ENCODE data around the gene HEATR5A. TPM values are rescaled to one million over a fixed set of nuclear protein-coding genes. Genes with fewer than 3 reads are reported as not detected.

The HEATR5A gene
- total and polyA plus RNA-seq, 10 of the 15 experiments (the other 5 are each of a cell fraction or from before 2014, with no cell fraction given): 5.1 to 37.1 (median 13.8) TPM

DNA sequence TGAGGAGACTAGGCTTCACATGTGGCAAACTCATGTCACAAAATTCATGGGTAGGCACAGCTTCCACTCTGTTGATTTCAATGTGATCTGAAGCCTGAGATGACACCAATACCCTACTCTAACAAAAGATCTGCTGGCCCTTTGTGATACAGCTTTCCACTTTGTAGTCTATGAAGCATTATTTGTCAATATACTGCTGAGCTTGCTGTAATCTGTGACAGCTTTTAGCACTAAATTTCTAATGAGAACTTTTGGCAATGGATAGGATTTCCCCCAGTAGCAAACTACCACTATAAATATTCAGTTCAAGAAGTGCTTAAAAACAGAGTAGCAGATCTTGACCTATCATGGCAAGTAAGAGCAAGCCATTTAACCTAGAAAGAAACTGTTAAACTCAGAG is 5.6 kb upstream of the HEATR5A start:
- ATAC-seq: no peak
- Histone ChIP-seq H2AFZ (ENCODE audit: control insufficient read depth, low read depth, low read length) (no peak overlapping the region), H3K79me2 (ENCODE audit: control insufficient read depth, insufficient read depth, low read length) (no peaks in the 10 kb centered on the region), H3K27ac (ENCODE audit: control insufficient read depth, insufficient read depth) (no peak overlapping the region), H3K4me2 (ENCODE audit: control insufficient read depth, insufficient read depth) (no peak overlapping the region), H3K4me3 (no peak overlapping the region), H3K9ac (ENCODE audit: control insufficient read depth, insufficient read depth, low read length) (no peak overlapping the region), H3K36me3 (ENCODE audit: control insufficient read depth in 2 of 2, insufficient read depth in 2 of 2, low read length in 1 of 2) (no peaks in the 10 kb centered on the region), H3K27me3 (replicated peaks in 1 of 2; ENCODE audit: control insufficient read depth in 2 of 2, insufficient read depth in 2 of 2, low read length in 1 of 2) (no peaks in the 10 kb centered on the region), H4K20me1 (ENCODE audit: control insufficient read depth, insufficient read depth) (no peaks in the 10 kb centered on the region), H3K9me3 (replicated peaks; ENCODE audit: control insufficient read depth, insufficient read depth, low read length) (no peaks in the 10 kb centered on the region), H3K4me1 (ENCODE audit: control insufficient read depth, insufficient read depth, low read length) (no peaks in the 10 kb centered on the region)
- ChIA-PET RAD21 (ENCODE audit: unreplicated experiment) (no interaction called here), CTCF (interaction anchor here (1.0 to 1.2 kb wide), 3 partner anchors 8 to 26 kb away, joined by 3 to 4 read pairs (median 4); no protein-coding TSS in a partner anchor), SMC1A (ENCODE audit: uncharacterized antibody, unreplicated experiment) (interaction anchor here (0.8 to 1.3 kb wide), 2 partner anchors 9 to 25 kb away, joined by 3 read pairs; no protein-coding TSS in a partner anchor), POLR2A (interaction anchor here (0.9 kb wide), 1 partner anchor 13 kb away, joined by 3 read pairs; no protein-coding TSS in a partner anchor)
- intact Hi-C loops (cut with micrococcal nuclease; ENCODE audit: unreplicated experiment) (no loop called here), in situ Hi-C loops (cut with MboI) (no loop called here)
- no TSS peak for BruUV-seq (replicated peaks)
- FAIRE-seq: no peak
- no peak for DNase-seq (ENCODE audit: low read depth, low spot score)
- TF ChIP-seq, protein P1, sequence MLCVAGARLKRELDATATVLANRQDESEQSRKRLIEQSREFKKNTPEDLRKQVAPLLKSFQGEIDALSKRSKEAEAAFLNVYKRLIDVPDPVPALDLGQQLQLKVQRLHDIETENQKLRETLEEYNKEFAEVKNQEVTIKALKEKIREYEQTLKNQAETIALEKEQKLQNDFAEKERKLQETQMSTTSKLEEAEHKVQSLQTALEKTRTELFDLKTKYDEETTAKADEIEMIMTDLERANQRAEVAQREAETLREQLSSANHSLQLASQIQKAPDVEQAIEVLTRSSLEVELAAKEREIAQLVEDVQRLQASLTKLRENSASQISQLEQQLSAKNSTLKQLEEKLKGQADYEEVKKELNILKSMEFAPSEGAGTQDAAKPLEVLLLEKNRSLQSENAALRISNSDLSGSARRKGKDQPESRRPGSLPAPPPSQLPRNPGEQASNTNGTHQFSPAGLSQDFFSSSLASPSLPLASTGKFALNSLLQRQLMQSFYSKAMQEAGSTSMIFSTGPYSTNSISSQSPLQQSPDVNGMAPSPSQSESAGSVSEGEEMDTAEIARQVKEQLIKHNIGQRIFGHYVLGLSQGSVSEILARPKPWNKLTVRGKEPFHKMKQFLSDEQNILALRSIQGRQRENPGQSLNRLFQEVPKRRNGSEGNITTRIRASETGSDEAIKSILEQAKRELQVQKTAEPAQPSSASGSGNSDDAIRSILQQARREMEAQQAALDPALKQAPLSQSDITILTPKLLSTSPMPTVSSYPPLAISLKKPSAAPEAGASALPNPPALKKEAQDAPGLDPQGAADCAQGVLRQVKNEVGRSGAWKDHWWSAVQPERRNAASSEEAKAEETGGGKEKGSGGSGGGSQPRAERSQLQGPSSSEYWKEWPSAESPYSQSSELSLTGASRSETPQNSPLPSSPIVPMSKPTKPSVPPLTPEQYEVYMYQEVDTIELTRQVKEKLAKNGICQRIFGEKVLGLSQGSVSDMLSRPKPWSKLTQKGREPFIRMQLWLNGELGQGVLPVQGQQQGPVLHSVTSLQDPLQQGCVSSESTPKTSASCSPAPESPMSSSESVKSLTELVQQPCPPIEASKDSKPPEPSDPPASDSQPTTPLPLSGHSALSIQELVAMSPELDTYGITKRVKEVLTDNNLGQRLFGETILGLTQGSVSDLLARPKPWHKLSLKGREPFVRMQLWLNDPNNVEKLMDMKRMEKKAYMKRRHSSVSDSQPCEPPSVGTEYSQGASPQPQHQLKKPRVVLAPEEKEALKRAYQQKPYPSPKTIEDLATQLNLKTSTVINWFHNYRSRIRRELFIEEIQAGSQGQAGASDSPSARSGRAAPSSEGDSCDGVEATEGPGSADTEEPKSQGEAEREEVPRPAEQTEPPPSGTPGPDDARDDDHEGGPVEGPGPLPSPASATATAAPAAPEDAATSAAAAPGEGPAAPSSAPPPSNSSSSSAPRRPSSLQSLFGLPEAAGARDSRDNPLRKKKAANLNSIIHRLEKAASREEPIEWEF (IDR thresholded peaks at IDR 0.05; ENCODE audit: insufficient replicate concordance, low read depth, low read length): no peak
- no peak for TF ChIP-seq NR2F1 (conservative IDR thresholded peaks at IDR 0.05)
- no peak for TF ChIP-seq RAD21 (IDR thresholded peaks at IDR 0.05; ENCODE audit: insufficient read depth, low read depth, low read length)
- no peak for TF ChIP-seq BCL11A (IDR thresholded peaks at IDR 0.05; ENCODE audit: low read depth, low read length)
- TF ChIP-seq STAT3 (IDR thresholded peaks at IDR 0.05; ENCODE audit: low read depth, low read length): no peak
- no peak for TF ChIP-seq SUZ12 (IDR thresholded peaks at IDR 0.05; ENCODE audit: unreplicated experiment)
- TF ChIP-seq, protein P2, sequence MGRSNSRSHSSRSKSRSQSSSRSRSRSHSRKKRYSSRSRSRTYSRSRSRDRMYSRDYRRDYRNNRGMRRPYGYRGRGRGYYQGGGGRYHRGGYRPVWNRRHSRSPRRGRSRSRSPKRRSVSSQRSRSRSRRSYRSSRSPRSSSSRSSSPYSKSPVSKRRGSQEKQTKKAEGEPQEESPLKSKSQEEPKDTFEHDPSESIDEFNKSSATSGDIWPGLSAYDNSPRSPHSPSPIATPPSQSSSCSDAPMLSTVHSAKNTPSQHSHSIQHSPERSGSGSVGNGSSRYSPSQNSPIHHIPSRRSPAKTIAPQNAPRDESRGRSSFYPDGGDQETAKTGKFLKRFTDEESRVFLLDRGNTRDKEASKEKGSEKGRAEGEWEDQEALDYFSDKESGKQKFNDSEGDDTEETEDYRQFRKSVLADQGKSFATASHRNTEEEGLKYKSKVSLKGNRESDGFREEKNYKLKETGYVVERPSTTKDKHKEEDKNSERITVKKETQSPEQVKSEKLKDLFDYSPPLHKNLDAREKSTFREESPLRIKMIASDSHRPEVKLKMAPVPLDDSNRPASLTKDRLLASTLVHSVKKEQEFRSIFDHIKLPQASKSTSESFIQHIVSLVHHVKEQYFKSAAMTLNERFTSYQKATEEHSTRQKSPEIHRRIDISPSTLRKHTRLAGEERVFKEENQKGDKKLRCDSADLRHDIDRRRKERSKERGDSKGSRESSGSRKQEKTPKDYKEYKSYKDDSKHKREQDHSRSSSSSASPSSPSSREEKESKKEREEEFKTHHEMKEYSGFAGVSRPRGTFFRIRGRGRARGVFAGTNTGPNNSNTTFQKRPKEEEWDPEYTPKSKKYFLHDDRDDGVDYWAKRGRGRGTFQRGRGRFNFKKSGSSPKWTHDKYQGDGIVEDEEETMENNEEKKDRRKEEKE (IDR thresholded peaks at IDR 0.05): no peak
- no peak for TF ChIP-seq FOS (IDR thresholded peaks at IDR 0.05; ENCODE audit: borderline replicate concordance, extremely low read depth, insufficient read length)
- TF ChIP-seq RBBP5 (conservative IDR thresholded peaks at IDR 0.05): no peak
- TF ChIP-seq STAT1 (conservative IDR thresholded peaks at IDR 0.05): no peak
- no peak for TF ChIP-seq JUNB (IDR thresholded peaks at IDR 0.05)
- TF ChIP-seq LARP7 (IDR thresholded peaks at IDR 0.05): no peak
